GM23248 (cell line): ENCODE data around the gene MARK3.

Experiments
- EZH2 ChIP-seq: fragments of 200-600 bp; sonication (generic); IDR thresholded peaks from 2 replicates; pipeline ENCODE4 v1.6.1; 2018; ENCODE audit warnings: antibody characterized with exemption, mild to moderate bottlenecking; ENCODE audit not compliant: insufficient read depth, poor library complexity, severe bottlenecking
- EZH2phosphoT487 ChIP-seq: fragments of 200-600 bp; sonication (generic); IDR thresholded peaks from 2 replicates; pipeline ENCODE4 v1.6.1; 2018; ENCODE audit warnings: antibody characterized with exemption, moderate library complexity, mild to moderate bottlenecking, low read depth; ENCODE audit not compliant: insufficient read depth

DNA sequence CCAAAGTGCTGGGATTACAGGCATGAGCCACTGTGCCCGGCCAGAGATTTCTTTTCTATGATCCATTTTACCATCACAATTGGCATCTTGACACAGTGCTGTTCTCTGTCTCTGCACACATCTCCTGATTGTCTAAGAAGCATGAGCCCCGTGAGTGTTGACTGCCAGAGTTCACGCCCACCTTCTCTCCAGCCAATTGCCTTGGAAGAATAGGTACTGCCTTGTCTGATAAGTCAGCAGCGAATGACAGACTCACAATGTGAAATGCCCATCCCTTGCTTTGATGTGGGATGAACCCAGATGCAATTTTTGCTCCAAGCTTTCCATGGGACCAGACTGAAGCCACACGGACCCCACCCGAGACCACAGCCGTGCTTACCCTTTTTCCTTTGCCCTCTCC is 31.9 kb upstream of the MARK3 start:
- no peak for TF ChIP-seq EZH2phosphoT487
- no peak for TF ChIP-seq EZH2
